Parathyroid adenoma (tissue), 2 donors: ENCODE data around the gene SBK3.

ENCODE experiments used
- H2AFZ ChIP-seq: fragments of 300-600 bp; sonication (generic); one replicate; pipeline ENCODE4 v1.7.0; 2017; ENCODE audit warnings: antibody characterized with exemption, mild to moderate bottlenecking
- H3K27ac ChIP-seq: fragments of 300-600 bp; sonication (generic); one replicate; pipeline ENCODE4 v1.7.0; 2017
- H3K27me3 ChIP-seq: fragments of 300-600 bp; sonication (generic); one replicate; pipeline ENCODE4 v1.7.0; 2017; ENCODE audit warnings: low read length; ENCODE audit not compliant: control insufficient read depth, insufficient read depth
- H3K36me3 ChIP-seq: fragments of 300-600 bp; sonication (generic); one replicate; pipeline ENCODE4 v1.7.0; 2017; ENCODE audit warnings: low read length; ENCODE audit not compliant: control insufficient read depth, insufficient read depth
- H3K4me1 ChIP-seq: fragments of 300-600 bp; sonication (generic); one replicate; pipeline ENCODE4 v1.7.0; 2017; ENCODE audit warnings: control low read depth
- H3K4me2 ChIP-seq: fragments of 300-600 bp; sonication (generic); one replicate; pipeline ENCODE4 v1.7.0; 2017; ENCODE audit warnings: low read length
- H3K4me3 ChIP-seq: fragments of 300-600 bp; sonication (generic); one replicate; pipeline ENCODE4 v1.7.0; 2017; ENCODE audit warnings: low read depth, low read length
- H3K79me2 ChIP-seq: fragments of 300-600 bp; sonication (generic); one replicate; pipeline ENCODE4 v1.7.0; 2017; ENCODE audit warnings: control low read depth
- H3K9ac ChIP-seq: fragments of 300-600 bp; sonication (generic); one replicate; pipeline ENCODE4 v1.7.0; 2017; ENCODE audit warnings: mild to moderate bottlenecking
- H3K9me3 ChIP-seq: fragments of 300-600 bp; sonication (generic); one replicate; pipeline ENCODE4 v1.7.0; 2017; ENCODE audit warnings: low read length; ENCODE audit not compliant: control insufficient read depth
- TF ChIP-seq, protein P1 (sequence below): fragments of 300-600 bp; sonication (generic); IDR thresholded peaks from one replicate; pipeline ENCODE4 v1.7.0; 2017; ENCODE audit warnings: antibody characterized with exemption, mild to moderate bottlenecking
- donor health status: primary hyperparathyroidism.

Gene SBK3

GRCh38 chr19:55508120-55508519 is 37.2 kb downstream of the SBK3 start:
- Histone ChIP-seq H3K27me3 (no peaks in the 10 kb centered on the region), H3K36me3 (no peaks in the 10 kb centered on the region), H3K27ac (no peak overlapping the region), H3K79me2 (no peaks in the 10 kb centered on the region), H2AFZ (no peak overlapping the region), H3K4me1 (no peaks in the 10 kb centered on the region), H3K9me3 (no peaks in the 10 kb centered on the region), H3K4me2 (no peak overlapping the region), H3K9ac (no peak overlapping the region), H3K4me3 (no peak overlapping the region)
- TF ChIP-seq, protein P1, sequence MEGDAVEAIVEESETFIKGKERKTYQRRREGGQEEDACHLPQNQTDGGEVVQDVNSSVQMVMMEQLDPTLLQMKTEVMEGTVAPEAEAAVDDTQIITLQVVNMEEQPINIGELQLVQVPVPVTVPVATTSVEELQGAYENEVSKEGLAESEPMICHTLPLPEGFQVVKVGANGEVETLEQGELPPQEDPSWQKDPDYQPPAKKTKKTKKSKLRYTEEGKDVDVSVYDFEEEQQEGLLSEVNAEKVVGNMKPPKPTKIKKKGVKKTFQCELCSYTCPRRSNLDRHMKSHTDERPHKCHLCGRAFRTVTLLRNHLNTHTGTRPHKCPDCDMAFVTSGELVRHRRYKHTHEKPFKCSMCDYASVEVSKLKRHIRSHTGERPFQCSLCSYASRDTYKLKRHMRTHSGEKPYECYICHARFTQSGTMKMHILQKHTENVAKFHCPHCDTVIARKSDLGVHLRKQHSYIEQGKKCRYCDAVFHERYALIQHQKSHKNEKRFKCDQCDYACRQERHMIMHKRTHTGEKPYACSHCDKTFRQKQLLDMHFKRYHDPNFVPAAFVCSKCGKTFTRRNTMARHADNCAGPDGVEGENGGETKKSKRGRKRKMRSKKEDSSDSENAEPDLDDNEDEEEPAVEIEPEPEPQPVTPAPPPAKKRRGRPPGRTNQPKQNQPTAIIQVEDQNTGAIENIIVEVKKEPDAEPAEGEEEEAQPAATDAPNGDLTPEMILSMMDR, result no peak

DNA sequence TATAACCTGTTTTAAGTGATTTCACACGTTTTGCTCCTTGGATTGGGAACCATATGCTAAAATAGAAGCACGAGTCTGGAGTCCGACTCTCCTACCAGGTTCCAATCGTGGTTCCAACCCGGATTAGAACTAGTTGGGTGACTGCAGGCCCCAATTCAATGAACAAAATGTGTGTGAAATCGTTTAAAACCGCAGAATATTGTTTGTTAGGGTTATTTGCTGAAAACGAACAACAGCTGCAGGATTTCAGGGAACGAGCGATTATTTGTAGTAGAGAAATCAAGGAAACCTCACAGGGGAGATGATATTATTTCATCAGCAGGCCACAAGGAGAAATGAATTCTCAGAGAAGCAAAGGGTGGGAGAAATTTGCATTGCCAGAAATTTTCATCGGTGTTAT is 40.4 kb downstream of the SBK3 start:
- Histone ChIP-seq H2AFZ (no peak overlapping the region), H3K27me3 (no peaks in the 10 kb centered on the region), H3K79me2 (no peaks in the 10 kb centered on the region), H3K27ac (no peak overlapping the region), H3K9ac (no peak overlapping the region), H3K4me3 (no peak overlapping the region), H3K4me1 (no peaks in the 10 kb centered on the region), H3K4me2 (no peak overlapping the region), H3K9me3 (no peaks in the 10 kb centered on the region), H3K36me3 (no peaks in the 10 kb centered on the region)
- TF ChIP-seq, protein P1, result no peak

- H3K4me2 ChIP-seq, result peak overlapping the region; percentile 48
- H3K4me1 ChIP-seq, result no peaks in the 10 kb centered on the region
- no peak overlapping the region for H3K27ac ChIP-seq
- H3K79me2 ChIP-seq, result no peaks in the 10 kb centered on the region
- H3K9me3 ChIP-seq, result no peaks in the 10 kb centered on the region
- peak overlapping the region; percentile 85 for H2AFZ ChIP-seq
- no peak overlapping the region for H3K9ac ChIP-seq
- H3K36me3 ChIP-seq, result no peaks in the 10 kb centered on the region
- TF ChIP-seq, protein P1, result no peak
- H3K4me3 ChIP-seq, result no peak overlapping the region
- no peaks in the 10 kb centered on the region for H3K27me3 ChIP-seq
These were observed 41.1 kb downstream of the SBK3 start for GRCh38 chr19:55504252-55504603.

GRCh38 chr19:55503502-55504251 is 41.7 kb downstream of the SBK3 start:
- no peak overlapping the region for H3K9ac ChIP-seq

More at GRCh38 chr19:55503502-55504251, 41.7 kb downstream of the SBK3 start:
- no peaks in the 10 kb centered on the region for H3K9me3 ChIP-seq
- no peaks in the 10 kb centered on the region for H3K27me3 ChIP-seq
- peak overlapping the region; percentile 48 for H3K4me2 ChIP-seq
- peak overlapping the region; percentile 85 for H2AFZ ChIP-seq
- H3K36me3 ChIP-seq, result no peaks in the 10 kb centered on the region
- H3K4me3 ChIP-seq, result peak overlapping the region; percentile 24
- H3K79me2 ChIP-seq, result no peaks in the 10 kb centered on the region
- H3K4me1 ChIP-seq, result no peaks in the 10 kb centered on the region
- TF ChIP-seq, protein P1, result peak; percentile 99
- no peak overlapping the region for H3K27ac ChIP-seq
